ENCODE data around the gene USP21. TPM values are rescaled to one million over a fixed set of nuclear protein-coding genes. Genes with fewer than 3 reads are reported as not detected.

Gene USP21
- polyA plus RNA-seq, 1 of the 3 experiments (the other 2 are of a cell fraction): 26.8 TPM

DNA sequence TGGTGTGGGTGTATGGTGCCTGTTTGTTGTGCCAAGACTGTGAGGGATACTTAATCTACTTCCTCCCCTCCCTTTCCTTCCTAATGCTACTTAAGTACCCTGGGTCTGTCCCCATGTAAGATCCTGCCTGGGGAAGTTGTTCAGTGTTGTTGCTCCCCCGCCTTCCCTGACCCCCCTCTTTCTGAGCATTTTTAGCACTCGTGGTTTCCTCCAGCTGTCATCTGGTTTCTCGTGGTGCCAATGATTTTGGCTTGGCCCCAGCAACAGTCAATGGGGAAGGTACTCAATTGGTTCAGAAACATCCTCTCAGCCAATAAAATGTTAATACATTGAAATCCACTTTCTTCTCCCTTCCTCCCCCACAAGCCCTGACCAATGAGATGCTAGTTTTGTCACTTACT, 26.0 kb downstream of the USP21 start:
- no peaks in the 10 kb centered on the region for H3K9me3 ChIP-seq
- 20% methylated on average over 3 of the region's 3 CpGs for WGBS (ENCODE audit: low lambda C conversion rate)

DNA sequence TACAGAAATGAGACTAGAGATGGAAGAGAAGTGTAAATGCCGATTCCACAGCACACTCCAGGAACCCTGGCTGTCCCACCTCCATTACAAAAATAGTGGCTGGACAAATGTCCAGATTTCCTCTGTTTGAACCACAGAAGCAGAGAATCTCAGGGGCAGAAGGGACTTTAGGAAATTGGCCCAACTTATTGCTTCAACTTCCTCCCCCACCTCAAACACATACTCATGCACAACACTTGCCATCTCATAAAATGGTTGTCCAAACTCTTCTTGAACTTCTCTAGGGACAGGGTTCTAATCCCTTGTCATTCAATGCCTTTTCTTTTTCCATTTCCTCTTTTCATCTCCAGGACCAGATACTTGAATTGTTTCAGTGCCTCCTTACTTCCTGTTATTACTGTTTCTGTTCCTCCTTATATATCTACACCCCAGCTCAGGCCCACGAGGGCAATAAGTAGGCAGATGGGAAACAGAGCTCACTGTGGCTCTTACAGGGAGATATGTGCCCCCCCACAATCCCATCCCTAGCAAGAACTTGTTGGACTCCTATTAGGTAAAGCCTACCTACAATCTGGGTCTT, 26.5 kb downstream of the USP21 start:
- WGBS (ENCODE audit: low lambda C conversion rate): 75% methylated on average over 2 of the region's 2 CpGs
- Histone ChIP-seq H3K4me2 (no peak overlapping the region), H3K9ac (no peak overlapping the region), H3K27ac (ENCODE audit: low read depth in 2 of 2, low read length in 1 of 2) (peak overlapping the region in 1 of 2 experiments; percentile 77; a peak in 2 of 4 replicates), H3K4me3 (ENCODE audit: low read depth in 2 of 2, low read length in 1 of 2) (no peak overlapping the region), H3F3A (replicated peaks; ENCODE audit: insufficient read depth) (peaks cover 6% of the 10 kb centered on the region), H4K20me1 (ENCODE audit: insufficient read depth) (no peaks in the 10 kb centered on the region), H3K36me3 (replicated peaks in 1 of 2; ENCODE audit: control insufficient read depth in 1 of 2, insufficient read depth in 2 of 2, low read length in 1 of 2) (peaks cover 0 to 2% of the 10 kb centered on the region in 2 experiments), H3K79me2 (ENCODE audit: insufficient read depth) (no peaks in the 10 kb centered on the region), H3K9me3 (no peaks in the 10 kb centered on the region), H3K4me1 (ENCODE audit: control insufficient read depth in 1 of 2, insufficient read depth in 2 of 2, low read depth in 1 of 2, low read length in 1 of 2) (peaks cover 0 to 10% of the 10 kb centered on the region in 2 experiments; a peak in 3 of 4 replicates), H3K27me3 (ENCODE audit: insufficient read depth) (no peaks in the 10 kb centered on the region), H2AFZ (ENCODE audit: low read depth) (peak overlapping the region; percentile 43), H3K9me2 (no peaks in the 10 kb centered on the region)
- CTCF ChIA-PET: interaction anchor here (2.2 kb wide), 1 partner anchor 20 kb away, joined by 10 read pairs; the partner anchor contains the start of gene PPOX
- POLR2A ChIA-PET: no interaction called here
- DNase-seq: no peak
- TF ChIP-seq TEAD4 (IDR thresholded peaks at IDR 0.05; ENCODE audit: borderline replicate concordance, insufficient read depth) (no peak), SIN3A (IDR thresholded peaks at IDR 0.05; ENCODE audit: borderline replicate concordance, low read depth, low read length) (no peak), SMC3 (IDR thresholded peaks at IDR 0.05; ENCODE audit: low read depth, low read length) (no peak), MXI1 (IDR thresholded peaks at IDR 0.05; ENCODE audit: low read depth, low read length) (no peak), MEF2A (IDR thresholded peaks at IDR 0.05; ENCODE audit: borderline replicate concordance, low read depth) (no peak), YY1 (IDR thresholded peaks at IDR 0.05; ENCODE audit: low read depth) (no peak), POLR2AphosphoS5 (IDR thresholded peaks at IDR 0.05; ENCODE audit: low read depth, low read length) (no peak), EZH2phosphoT487 (IDR thresholded peaks at IDR 0.05; ENCODE audit: borderline replicate concordance, low read depth) (no peak), FOXJ3 (CRISPR knock-in tag; IDR thresholded peaks at IDR 0.05) (no peak), GABPA (IDR thresholded peaks at IDR 0.05; ENCODE audit: low read depth) (no peak), RAD21 (IDR thresholded peaks at IDR 0.05; ENCODE audit: low read length) (no peak), GATA2 (CRISPR knock-in tag; IDR thresholded peaks at IDR 0.05) (no peak)
- TF ChIP-seq, protein P1, sequence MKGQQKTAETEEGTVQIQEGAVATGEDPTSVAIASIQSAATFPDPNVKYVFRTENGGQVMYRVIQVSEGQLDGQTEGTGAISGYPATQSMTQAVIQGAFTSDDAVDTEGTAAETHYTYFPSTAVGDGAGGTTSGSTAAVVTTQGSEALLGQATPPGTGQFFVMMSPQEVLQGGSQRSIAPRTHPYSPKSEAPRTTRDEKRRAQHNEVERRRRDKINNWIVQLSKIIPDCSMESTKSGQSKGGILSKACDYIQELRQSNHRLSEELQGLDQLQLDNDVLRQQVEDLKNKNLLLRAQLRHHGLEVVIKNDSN (IDR thresholded peaks at IDR 0.05; ENCODE audit: borderline replicate concordance, low read depth): no peak
- TF ChIP-seq, protein P2, sequence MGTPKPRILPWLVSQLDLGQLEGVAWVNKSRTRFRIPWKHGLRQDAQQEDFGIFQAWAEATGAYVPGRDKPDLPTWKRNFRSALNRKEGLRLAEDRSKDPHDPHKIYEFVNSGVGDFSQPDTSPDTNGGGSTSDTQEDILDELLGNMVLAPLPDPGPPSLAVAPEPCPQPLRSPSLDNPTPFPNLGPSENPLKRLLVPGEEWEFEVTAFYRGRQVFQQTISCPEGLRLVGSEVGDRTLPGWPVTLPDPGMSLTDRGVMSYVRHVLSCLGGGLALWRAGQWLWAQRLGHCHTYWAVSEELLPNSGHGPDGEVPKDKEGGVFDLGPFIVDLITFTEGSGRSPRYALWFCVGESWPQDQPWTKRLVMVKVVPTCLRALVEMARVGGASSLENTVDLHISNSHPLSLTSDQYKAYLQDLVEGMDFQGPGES (IDR thresholded peaks at IDR 0.05; ENCODE audit: low read depth, low read length): no peak
- TF ChIP-seq, protein P3, sequence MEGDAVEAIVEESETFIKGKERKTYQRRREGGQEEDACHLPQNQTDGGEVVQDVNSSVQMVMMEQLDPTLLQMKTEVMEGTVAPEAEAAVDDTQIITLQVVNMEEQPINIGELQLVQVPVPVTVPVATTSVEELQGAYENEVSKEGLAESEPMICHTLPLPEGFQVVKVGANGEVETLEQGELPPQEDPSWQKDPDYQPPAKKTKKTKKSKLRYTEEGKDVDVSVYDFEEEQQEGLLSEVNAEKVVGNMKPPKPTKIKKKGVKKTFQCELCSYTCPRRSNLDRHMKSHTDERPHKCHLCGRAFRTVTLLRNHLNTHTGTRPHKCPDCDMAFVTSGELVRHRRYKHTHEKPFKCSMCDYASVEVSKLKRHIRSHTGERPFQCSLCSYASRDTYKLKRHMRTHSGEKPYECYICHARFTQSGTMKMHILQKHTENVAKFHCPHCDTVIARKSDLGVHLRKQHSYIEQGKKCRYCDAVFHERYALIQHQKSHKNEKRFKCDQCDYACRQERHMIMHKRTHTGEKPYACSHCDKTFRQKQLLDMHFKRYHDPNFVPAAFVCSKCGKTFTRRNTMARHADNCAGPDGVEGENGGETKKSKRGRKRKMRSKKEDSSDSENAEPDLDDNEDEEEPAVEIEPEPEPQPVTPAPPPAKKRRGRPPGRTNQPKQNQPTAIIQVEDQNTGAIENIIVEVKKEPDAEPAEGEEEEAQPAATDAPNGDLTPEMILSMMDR (IDR thresholded peaks at IDR 0.05): no peak

More for the DNA sequence above, 26.0 kb downstream of the USP21 start:
- H3K4me1 ChIP-seq (ENCODE audit: control insufficient read depth in 1 of 2, insufficient read depth in 2 of 2, low read depth in 1 of 2, low read length in 1 of 2): peaks cover 0 to 10% of the 10 kb centered on the region in 2 experiments; a peak in 3 of 4 replicates
- H3K9me2 ChIP-seq: no peaks in the 10 kb centered on the region
- no peaks in the 10 kb centered on the region for H3K27me3 ChIP-seq (ENCODE audit: insufficient read depth)
- no peaks in the 10 kb centered on the region for H4K20me1 ChIP-seq (ENCODE audit: insufficient read depth)
- H3K4me2 ChIP-seq: no peak overlapping the region
- peak overlapping the region in 1 of 2 experiments; percentile 77; a peak in 2 of 4 replicates for H3K27ac ChIP-seq (ENCODE audit: low read depth in 2 of 2, low read length in 1 of 2)
- H3K4me3 ChIP-seq (ENCODE audit: low read depth in 2 of 2, low read length in 1 of 2): no peak overlapping the region
- no peak overlapping the region for H3K9ac ChIP-seq
- DNase-seq: peak; percentile 45
- peak overlapping the region; percentile 43 for H2AFZ ChIP-seq (ENCODE audit: low read depth)
- ChIA-PET CTCF (no interaction called here), POLR2A (no interaction called here)
- H3K36me3 ChIP-seq (replicated peaks in 1 of 2; ENCODE audit: control insufficient read depth in 1 of 2, insufficient read depth in 2 of 2, low read length in 1 of 2): no peaks in the 10 kb centered on the region
- H3K79me2 ChIP-seq (ENCODE audit: insufficient read depth): no peaks in the 10 kb centered on the region
- TF ChIP-seq MXI1 (IDR thresholded peaks at IDR 0.05; ENCODE audit: low read depth, low read length): peak; percentile 84
- TF ChIP-seq EZH2phosphoT487 (IDR thresholded peaks at IDR 0.05; ENCODE audit: borderline replicate concordance, low read depth): no peak
- TF ChIP-seq, protein P1 (IDR thresholded peaks at IDR 0.05; ENCODE audit: borderline replicate concordance, low read depth): no peak
- TF ChIP-seq, protein P4, sequence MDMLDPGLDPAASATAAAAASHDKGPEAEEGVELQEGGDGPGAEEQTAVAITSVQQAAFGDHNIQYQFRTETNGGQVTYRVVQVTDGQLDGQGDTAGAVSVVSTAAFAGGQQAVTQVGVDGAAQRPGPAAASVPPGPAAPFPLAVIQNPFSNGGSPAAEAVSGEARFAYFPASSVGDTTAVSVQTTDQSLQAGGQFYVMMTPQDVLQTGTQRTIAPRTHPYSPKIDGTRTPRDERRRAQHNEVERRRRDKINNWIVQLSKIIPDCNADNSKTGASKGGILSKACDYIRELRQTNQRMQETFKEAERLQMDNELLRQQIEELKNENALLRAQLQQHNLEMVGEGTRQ (IDR thresholded peaks at IDR 0.05; ENCODE audit: borderline replicate concordance, low read depth, low read length): no peak
- TF ChIP-seq RFX5 (IDR thresholded peaks at IDR 0.05; ENCODE audit: low read length): peak; percentile 96
- peaks cover 10% of the 10 kb centered on the region for H3F3A ChIP-seq (replicated peaks; ENCODE audit: insufficient read depth)

All from SK-N-SH (cell line).